Measurements from ENCODE around the gene TMEM178B. TPM values are rescaled to one million over a fixed set of nuclear protein-coding genes. Genes with fewer than 3 reads are reported as not detected.

The TMEM178B gene
- total RNA-seq, 2 experiments from 2014 or later = not detected

GRCh38 chr7:141466151-141466904, 392.5 kb downstream of the TMEM178B start:
- Mint-ChIP-seq H3K4me1 (ENCODE audit: low read depth) (no peaks in the 10 kb centered on the region), H3K9me3 (no peaks in the 10 kb centered on the region), H3K36me3 (ENCODE audit: low read depth) (no peaks in the 10 kb centered on the region), H3K27ac (no peak overlapping the region), H3K4me3 (no peak overlapping the region), H3K27me3 (peaks cover 34% of the 10 kb centered on the region)
- no peaks in the 10 kb centered on the region for H3K36me3 ChIP-seq (ENCODE audit: insufficient read depth, low read length)
- ChIA-PET POLR2A (no interaction called here), CTCF (no interaction called here)
- intact Hi-C loops (cut with DNase I, micrococcal nuclease) = no loop called here
- H3K9me3 ChIP-seq (ENCODE audit: control insufficient read depth in 1 of 2, insufficient read depth in 1 of 2, low read length in 2 of 2) = no peaks in the 10 kb centered on the region
- ATAC-seq (ENCODE audit: poor library complexity) (no peak), DNase-seq (no peak)
- TF ChIP-seq CTCF (IDR thresholded peaks at IDR 0.05) = no peak
- H3K4me1 ChIP-seq (ENCODE audit: insufficient read depth, low read length) = no peaks in the 10 kb centered on the region
- no peak overlapping the region for H3K27ac ChIP-seq (ENCODE audit: low read depth in 1 of 2, low read length in 2 of 2)
- no peak overlapping the region for H3K4me3 ChIP-seq (ENCODE audit: low read length)
- peaks cover 3 to 9% of the 10 kb centered on the region in 2 experiments for H3K27me3 ChIP-seq (ENCODE audit: control insufficient read depth in 1 of 2, insufficient read depth in 2 of 2, low read length in 2 of 2)

- Histone ChIP-seq H3K36me3 (ENCODE audit: insufficient read depth, low read length) (no peaks in the 10 kb centered on the region), H3K4me3 (ENCODE audit: low read length) (no peak overlapping the region), H3K4me1 (ENCODE audit: insufficient read depth, low read length) (no peaks in the 10 kb centered on the region), H3K27me3 (ENCODE audit: control insufficient read depth in 1 of 2, insufficient read depth in 2 of 2, low read length in 2 of 2) (peaks cover 2 to 9% of the 10 kb centered on the region in 2 experiments), H3K27ac (ENCODE audit: low read depth in 1 of 2, low read length in 2 of 2) (no peak overlapping the region), H3K9me3 (ENCODE audit: control insufficient read depth in 1 of 2, insufficient read depth in 1 of 2, low read length in 2 of 2) (no peaks in the 10 kb centered on the region)
- ChIA-PET CTCF (no interaction called here), POLR2A (no interaction called here)
- no peak overlapping the region for H3K27ac Mint-ChIP-seq
- peaks cover 26% of the 10 kb centered on the region for H3K27me3 Mint-ChIP-seq
- ATAC-seq (ENCODE audit: poor library complexity) (no peak), DNase-seq (no peak)
- TF ChIP-seq CTCF (IDR thresholded peaks at IDR 0.05) = no peak
- no peaks in the 10 kb centered on the region for H3K9me3 Mint-ChIP-seq
- no peak overlapping the region for H3K4me3 Mint-ChIP-seq
- no peaks in the 10 kb centered on the region for H3K4me1 Mint-ChIP-seq (ENCODE audit: low read depth)
- H3K36me3 Mint-ChIP-seq (ENCODE audit: low read depth) = no peaks in the 10 kb centered on the region
- intact Hi-C loops (cut with DNase I, micrococcal nuclease) = no loop called here
These were observed 394.5 kb downstream of the TMEM178B start for GRCh38 chr7:141468341-141468740.

GRCh38 chr7:141475679-141476078, 401.8 kb downstream of the TMEM178B start:
- Histone ChIP-seq H3K36me3 (ENCODE audit: insufficient read depth, low read length) (no peaks in the 10 kb centered on the region), H3K9me3 (ENCODE audit: control insufficient read depth in 1 of 2, insufficient read depth in 1 of 2, low read length in 2 of 2) (no peaks in the 10 kb centered on the region), H3K27ac (ENCODE audit: low read depth in 1 of 2, low read length in 2 of 2) (no peak overlapping the region), H3K27me3 (ENCODE audit: control insufficient read depth in 1 of 2, insufficient read depth in 2 of 2, low read length in 2 of 2) (no peaks in the 10 kb centered on the region), H3K4me3 (ENCODE audit: low read length) (no peak overlapping the region), H3K4me1 (ENCODE audit: insufficient read depth, low read length) (no peaks in the 10 kb centered on the region)
- Mint-ChIP-seq H3K27me3 (peaks cover 23% of the 10 kb centered on the region), H3K4me3 (no peak overlapping the region), H3K9me3 (no peaks in the 10 kb centered on the region), H3K4me1 (ENCODE audit: low read depth) (no peaks in the 10 kb centered on the region), H3K27ac (no peak overlapping the region), H3K36me3 (ENCODE audit: low read depth) (no peaks in the 10 kb centered on the region)
- ChIA-PET POLR2A (no interaction called here), CTCF (no interaction called here)
- no peak for TF ChIP-seq CTCF (IDR thresholded peaks at IDR 0.05)
- ATAC-seq (ENCODE audit: poor library complexity) (no peak), DNase-seq (no peak)
- intact Hi-C loops (cut with DNase I, micrococcal nuclease) = no loop called here

Data from CD4-positive, alpha-beta T cell (primary cell).